HG03039 (cell line): ENCODE data around the gene DHRS11.

Experiments used
- ATAC-seq: cut with Tn5 transposase; IDR thresholded peaks from one replicate; pipeline ENCODE4 v1.9.1; 2021; ENCODE audit warnings: mild to moderate bottlenecking, moderate library complexity; ENCODE audit not compliant: unreplicated experiment

The DHRS11 gene

DNA sequence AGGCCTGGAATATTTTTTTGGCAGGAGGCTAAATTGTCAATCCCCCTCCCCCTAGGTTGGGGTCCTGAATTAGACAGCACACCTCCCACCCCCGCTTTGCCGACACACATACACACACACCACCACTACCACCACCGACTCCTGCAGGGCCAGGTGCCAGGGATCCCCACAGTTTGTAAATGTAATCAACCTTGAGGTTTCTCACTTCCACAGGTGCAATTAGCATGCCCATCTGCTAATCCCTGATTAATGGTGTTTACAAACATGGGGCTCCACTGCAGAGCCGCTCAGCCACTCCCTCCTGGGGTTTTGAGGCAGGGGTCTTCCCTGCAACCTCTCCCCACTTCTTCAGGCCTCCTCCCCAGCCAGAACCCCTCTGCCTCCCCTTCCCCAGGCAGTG lies 21.5 kb downstream of the DHRS11 start:
- ATAC-seq = no peak

- ATAC-seq = no peak
Observed at GRCh38 chr17:36614081-36614480, 22.4 kb downstream of the DHRS11 start.

DNA sequence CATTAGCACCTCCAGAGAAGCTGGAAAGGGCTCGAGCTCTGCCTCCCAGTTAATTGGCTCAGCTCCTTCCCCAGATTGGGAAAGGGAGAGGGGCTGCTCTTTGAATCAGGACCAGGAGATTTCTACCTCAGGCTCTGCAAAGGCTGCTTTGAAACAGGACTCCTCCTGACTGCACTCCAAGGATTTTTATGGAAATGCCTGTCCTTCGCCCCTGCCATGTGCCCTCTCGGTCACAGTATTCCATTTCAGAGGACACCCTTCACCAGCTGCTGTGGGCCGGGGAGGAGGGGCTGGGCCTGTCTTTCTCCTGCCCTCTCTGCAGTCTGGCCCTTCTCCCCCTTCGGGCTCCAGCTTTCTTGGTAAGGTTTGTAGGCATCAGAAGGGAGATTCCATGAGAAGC lies 23.3 kb downstream of the DHRS11 start:
- ATAC-seq = no peak

DNA sequence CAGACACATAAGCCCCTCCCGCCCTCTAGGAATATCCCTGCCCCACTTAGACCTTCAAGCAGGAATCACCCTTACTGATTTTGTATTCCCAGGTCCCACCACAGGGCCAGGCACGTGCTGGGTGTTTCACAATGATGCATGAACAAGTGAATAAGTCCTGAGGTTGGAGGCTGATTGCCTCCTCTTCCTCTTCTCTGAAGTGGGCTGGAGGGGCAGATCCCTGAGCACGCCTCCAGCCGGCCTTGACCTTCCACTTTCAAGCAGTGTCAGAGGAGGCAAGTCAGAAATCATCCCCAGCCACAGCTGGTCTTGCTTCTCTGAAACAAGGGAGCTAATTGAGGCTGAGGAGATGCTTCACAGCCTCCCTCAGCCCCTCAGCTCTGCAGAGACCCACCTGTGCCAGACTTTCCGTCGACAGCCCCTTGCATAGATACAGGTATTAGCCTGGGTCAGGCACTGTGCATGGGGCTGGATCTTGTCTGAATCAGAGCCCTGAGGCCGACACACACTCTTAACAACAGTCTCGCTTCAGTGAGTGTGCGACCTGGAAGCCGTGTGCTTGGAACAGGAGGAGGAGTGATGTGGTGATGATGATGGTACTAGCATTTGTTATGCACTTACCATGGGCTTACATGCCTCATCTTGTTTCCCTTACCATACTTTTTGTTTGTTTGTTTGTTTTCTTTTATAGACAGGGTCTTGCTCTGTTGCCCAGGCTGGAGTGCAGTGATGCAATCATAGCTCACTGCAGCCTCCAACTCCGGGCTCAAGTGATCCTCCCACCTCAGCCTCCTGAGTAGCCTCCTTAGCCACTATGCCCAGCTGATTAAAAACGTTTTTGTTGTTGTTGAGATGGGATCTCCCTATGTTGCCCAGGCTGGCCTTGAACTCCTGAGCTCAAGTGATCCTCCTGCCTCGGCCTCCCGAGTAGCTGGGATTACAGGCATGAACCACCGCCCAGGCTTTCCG lies 24.7 kb downstream of the DHRS11 start:
- ATAC-seq = no peak

- ATAC-seq = no peak
Observed at GRCh38 chr17:36617773-36618172, 26.1 kb downstream of the DHRS11 start.

- no peak for ATAC-seq
Observed at GRCh38 chr17:36623281-36623680, 31.6 kb downstream of the DHRS11 start.

DNA sequence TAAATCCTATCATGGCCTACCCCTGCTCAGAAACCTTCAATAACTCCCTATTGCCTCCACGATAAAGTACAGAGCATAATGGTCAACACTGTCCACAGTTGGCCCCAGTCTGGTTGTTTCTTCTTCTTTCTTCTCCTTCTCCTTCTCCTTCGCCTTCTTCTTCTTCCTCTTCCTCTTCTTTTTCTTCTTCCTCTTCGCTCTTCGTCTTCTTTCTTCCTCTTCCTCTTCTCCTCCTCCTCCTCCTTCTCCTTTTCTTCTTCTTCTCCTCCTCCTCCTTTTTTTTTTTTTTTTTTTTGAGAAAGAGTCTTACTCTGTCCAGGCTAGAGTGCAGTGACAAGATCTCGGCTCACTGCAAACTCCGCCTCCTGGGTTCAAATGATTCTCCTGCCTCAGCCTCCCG lies 33.5 kb downstream of the DHRS11 start:
- ATAC-seq = no peak

DNA sequence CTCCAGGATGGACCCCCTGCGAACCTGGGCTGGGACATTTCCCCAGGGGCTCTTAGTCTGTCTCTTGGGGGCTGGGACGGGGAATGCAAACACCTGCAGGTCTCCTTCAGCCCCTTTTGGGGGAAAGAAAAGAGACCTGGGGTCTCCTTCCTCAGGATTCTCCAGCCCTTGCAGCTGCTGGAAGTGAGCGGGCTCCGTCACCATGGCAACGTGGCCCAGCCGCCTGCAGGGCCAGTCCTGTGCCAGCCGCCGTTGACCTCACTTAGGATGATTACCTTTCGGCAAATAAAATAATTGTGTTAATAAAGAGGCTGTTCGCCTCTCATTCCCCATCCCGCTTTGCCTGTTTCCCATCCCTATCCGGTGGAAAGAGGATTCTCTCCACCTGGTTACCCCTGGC lies 35.4 kb downstream of the DHRS11 start:
- no peak for ATAC-seq

GRCh38 chr17:36628576-36628975 lies 36.9 kb downstream of the DHRS11 start:
- no peak for ATAC-seq

DNA sequence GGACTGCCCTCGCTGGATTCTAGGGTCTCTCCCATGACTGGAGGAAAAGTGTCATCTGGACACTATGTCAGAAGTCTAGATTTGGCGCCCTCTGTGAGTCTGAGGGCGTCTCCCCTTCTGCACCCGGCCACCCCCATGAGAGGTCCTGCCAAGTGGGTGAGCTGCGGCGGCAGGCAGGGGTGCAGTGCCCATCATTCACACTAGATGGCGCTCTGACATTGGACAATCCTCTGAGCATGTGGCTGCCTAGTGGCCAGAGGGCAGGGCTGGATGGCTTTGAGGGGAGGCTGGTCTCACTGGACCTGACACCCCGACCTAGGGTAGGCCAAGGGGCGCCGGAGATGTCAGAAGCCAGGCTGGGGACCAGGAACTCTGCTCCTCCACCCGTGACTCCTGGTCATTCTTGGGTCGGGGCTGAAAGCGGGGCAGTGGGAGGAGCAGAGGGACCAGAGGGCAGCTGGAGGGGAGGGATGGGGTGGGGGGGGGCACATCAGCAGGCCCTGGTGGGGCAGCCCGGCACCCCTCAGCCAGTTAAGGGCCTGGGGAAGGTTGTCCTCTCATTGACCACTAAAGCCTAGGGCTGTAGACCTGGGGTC lies 37.7 kb downstream of the DHRS11 start:
- no peak for ATAC-seq

DNA sequence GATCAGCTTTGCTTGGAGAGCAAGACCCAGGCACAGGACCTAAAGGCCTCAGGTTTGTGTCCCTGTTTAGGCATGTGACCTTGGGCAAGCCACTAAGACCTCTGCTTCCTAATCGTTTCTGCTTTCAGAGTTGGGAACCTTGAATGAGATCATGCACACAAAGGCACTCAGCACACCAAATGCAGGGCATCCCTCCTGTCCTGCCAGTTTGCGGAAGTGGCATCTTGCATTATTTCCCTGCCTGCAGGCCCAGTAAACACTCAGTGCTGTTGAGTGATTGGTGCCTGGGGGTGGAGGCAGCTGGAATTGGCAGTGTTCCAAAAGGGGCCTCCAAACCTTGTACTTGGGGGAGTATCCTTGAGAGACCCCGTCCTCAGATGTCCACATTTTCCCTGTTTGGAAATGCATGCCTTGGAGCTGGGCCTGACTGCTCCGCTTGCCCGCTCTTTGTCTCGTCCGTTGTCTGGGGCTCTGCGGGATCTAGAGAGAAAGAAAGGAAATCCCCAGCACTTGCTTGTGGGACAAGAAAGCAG lies 38.4 kb downstream of the DHRS11 start:
- ATAC-seq = no peak

GRCh38 chr17:36631022-36631421 lies 39.3 kb downstream of the DHRS11 start:
- no peak for ATAC-seq

- no peak for ATAC-seq
Observed at GRCh38 chr17:36632916-36633771, 41.5 kb downstream of the DHRS11 start.

- no peak for ATAC-seq
Observed at GRCh38 chr17:36640346-36640745, 48.7 kb downstream of the DHRS11 start.

GRCh38 chr17:36640836-36641235 lies 49.2 kb downstream of the DHRS11 start:
- no peak for ATAC-seq

DNA sequence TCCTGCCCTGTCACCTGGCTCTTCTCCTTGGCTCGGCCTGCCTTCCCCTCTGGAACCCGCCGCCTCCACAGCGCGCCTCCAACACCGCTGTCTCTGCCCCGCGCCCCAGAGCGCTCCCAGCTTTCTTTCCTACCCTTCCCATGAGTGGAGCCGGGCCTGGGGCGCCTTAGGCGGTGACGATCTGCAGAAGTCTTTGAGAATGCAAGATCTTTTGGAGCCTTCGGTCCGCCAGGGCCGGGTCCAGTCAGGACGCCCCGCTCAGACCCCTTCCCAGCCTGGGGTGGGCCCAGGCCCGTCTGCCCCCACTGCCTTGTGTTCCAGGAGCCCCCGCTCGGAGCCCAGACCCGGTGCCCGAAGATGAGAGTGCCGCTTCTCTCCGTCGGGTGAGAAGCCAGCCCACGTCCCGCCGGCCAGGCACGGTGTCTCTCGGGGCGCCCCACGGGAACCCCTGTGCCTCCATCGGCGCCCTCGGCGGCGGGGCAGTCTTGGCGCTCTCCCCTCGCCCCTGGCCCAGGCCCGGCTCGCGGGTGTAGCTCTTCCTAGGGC lies 49.7 kb downstream of the DHRS11 start:
- ATAC-seq = no peak

DNA sequence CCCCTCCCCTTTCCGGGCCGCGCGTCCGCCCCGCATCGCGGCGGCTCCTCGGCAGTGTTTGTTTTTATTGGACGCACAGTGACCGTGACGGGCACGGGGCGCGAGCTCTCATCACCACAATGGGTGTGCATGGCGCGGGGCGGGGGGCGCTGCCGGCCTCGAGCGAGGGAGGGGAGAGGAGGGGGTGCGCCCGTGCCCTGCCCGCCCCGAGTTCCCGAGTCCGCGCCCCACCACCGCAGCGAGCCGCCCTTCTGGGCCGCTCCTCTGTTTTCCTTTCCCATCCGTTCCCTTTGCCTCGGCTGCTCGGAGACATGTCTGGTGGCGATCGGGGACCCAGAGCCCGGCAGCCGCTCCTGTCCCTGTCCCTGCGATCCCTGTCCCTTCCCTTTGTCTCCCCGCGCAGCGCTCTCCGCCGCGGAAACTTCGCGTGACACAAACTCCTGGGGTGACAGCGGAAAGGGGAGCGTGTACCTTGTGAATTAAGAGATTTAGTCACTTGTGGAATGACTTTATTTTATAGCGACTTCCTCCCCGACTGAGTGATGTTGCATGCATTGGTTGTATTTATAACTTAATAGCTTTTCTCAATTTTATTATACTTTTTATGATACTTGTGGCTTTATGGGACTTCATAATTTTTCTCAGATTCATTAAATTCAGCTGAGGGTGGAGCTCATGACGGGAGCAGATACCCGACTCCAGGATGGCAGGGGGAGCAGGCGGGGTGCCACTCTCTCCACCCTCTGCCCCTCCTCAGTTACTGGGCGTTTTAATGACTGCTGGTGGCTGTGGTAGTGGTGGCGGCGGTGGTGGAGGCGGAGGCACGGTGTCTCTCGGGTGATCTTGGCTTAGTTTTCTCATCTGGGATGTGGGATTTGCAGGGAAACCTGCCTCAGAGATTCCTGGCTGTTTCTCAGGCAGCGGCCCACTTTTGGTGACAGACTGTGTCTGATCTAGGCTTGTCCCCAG lies 50.5 kb downstream of the DHRS11 start:
- ATAC-seq = no peak

DNA sequence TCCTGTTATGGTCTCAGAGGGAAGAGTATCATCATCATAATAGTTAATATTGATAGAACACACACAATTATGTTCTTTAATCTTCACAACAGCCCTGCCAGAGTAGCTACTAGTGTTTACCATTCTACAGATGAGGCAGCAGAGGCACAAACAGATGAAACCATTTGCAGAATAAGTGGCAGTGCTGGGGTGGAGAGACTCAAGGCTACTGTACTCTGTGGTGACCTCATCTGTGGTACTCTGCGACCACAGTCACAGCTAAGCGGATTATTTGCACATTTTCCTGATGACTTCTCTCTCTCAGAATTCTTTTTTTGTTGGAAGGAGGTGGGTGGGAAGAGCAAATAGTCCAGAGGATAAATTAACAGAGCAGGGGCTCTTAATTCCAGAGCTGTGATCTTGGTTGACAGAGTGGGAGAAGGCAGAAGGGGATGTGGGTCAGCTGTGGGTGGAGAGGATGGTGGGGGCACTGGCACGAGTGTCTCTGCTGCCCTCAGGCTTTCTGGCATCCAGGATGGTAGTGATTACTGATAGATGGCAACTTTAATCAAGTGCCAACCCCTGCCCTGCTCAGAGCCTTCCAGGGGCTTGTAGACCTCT lies 51.5 kb downstream of the DHRS11 start:
- ATAC-seq = no peak

DNA sequence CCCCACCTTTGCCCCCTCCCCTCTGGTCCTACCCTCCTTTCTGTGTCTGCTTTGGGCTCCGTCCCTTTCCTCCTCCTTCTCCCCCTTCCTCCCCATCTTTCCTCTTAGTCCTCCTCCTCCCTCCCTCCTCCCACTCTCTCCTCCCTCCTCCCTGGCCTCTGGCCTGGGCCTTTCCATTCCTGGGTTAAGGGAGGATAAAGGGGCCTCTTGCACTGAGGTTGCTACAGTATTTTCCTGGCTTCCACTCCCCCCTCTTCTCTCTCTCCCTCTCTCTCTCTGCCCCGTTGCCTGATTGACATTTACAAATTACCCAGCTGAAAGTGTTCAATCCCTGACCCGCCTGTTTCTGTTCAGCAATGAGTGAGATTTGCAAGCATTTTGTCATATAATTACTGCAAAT lies 53.7 kb downstream of the DHRS11 start:
- no peak for ATAC-seq
